Panc1 (cell line): ENCODE measurements around the gene CETN3. TPM values are rescaled to one million over a fixed set of nuclear protein-coding genes. Genes with fewer than 3 reads are reported as not detected.
"Not testable (repeated sequence)": the region's sequence is repeated elsewhere in the genome, so short reads cannot be mapped to it uniquely, and the experiment has no call there.

Experiments
- ATAC-seq: fragments of 200-7000 bp; cut with Tn5 transposase; 2 replicates; pipeline ENCODE4 v1.9.1; 2020; ENCODE audit warnings: mild to moderate bottlenecking, moderate library complexity
- BruUV-seq: library from RNA; stranded (reverse); fragments of 400-500 nt; replicated peaks from 2 replicates; lab custom pipeline; 2021; lab: Mats Ljungman, UMichigan
- CTCF ChIA-PET: fragments of 300-600 bp; sonication (Branson Sonifier 250); formaldehyde crosslinking; loops from one replicate; lab custom pipeline; 2022; ENCODE audit warnings: antibody characterized with exemption; lab: Charles Lee
- POLR2A ChIA-PET: fragments of 300-600 bp; sonication (Branson Sonifier 250); formaldehyde crosslinking; loops from one replicate; lab custom pipeline; 2022; ENCODE audit warnings: antibody characterized with exemption; lab: Charles Lee
- DNase-seq: peaks from one replicate; pipeline ENCODE4 v3.0.0-alpha.2; 2010; ENCODE audit warnings: low read depth, low spot score
- H3K27ac ChIP-seq: 2 replicates; pipeline ENCODE4 v1.5.1; 2011; ENCODE audit warnings: mild to moderate bottlenecking, low read length, inconsistent platforms
- H3K27me3 ChIP-seq: fragments of 200-500 bp; sonication (Bioruptor generic); 2 replicates; pipeline ENCODE4 v1.6.0; 2014; ENCODE audit warnings: low read length, inconsistent platforms; ENCODE audit not compliant: control insufficient read depth, insufficient read depth
- H3K36me3 ChIP-seq: fragments of 200-500 bp; sonication (Bioruptor generic); 2 replicates; pipeline ENCODE4 v1.5.1; 2014; ENCODE audit warnings: inconsistent platforms, mild to moderate bottlenecking, low read length, moderate library complexity; ENCODE audit not compliant: control insufficient read depth, insufficient read depth
- H3K4me1 ChIP-seq: 2 replicates; pipeline ENCODE4 v1.5.1; 2011; ENCODE audit warnings: inconsistent platforms, mild to moderate bottlenecking, low read length, moderate library complexity; ENCODE audit not compliant: control insufficient read depth, insufficient read depth
- H3K4me3 ChIP-seq, 2 experiments: 2 replicates each; pipeline ENCODE4 v1.5.1; 2011 to 2012; ENCODE audit warnings: low read depth in 2 of 2, low read length in 2 of 2, mild to moderate bottlenecking in 2 of 2, inconsistent platforms in 1 of 2, moderate library complexity in 1 of 2
- H3K9me3 ChIP-seq: fragments of 200-500 bp; sonication (Bioruptor generic); 2 replicates; pipeline ENCODE4 v1.5.1; 2014; ENCODE audit warnings: low read depth, mild to moderate bottlenecking, inconsistent platforms, low read length, moderate library complexity; ENCODE audit not compliant: control insufficient read depth, insufficient read depth
- POLR2AphosphoS5 ChIP-seq: IDR thresholded peaks from 2 replicates; pipeline ENCODE4 v1.6.1; 2012; ENCODE audit warnings: mild to moderate bottlenecking, low read depth, low read length, moderate library complexity
- SIN3A ChIP-seq: IDR thresholded peaks from 2 replicates; pipeline ENCODE4 v1.6.1; 2012; ENCODE audit warnings: low read depth, mild to moderate bottlenecking, low read length, moderate library complexity, borderline replicate concordance; ENCODE audit not compliant: insufficient read depth
- TCF7L2 ChIP-seq: IDR thresholded peaks from 2 replicates; pipeline ENCODE4 v1.6.1; 2011; ENCODE audit warnings: mild to moderate bottlenecking, low read depth, low read length, inconsistent platforms
- in situ Hi-C: cut with HindIII; loops from 2 replicates; pipeline ENCODE4 v1.10.0; 2016; ENCODE audit warnings: low sequenced_read_pairs, low pct_unique_long_range_greater_than_20kb
- intact Hi-C: fragments of 100-400 bp; cut with micrococcal nuclease; formaldehyde crosslinking; loops from one replicate; pipeline ENCODE4 v1.10.0; 2022; ENCODE audit not compliant: unreplicated experiment
- total RNA-seq: library from RNA; stranded (reverse); gene quantifications from one replicate; pipeline ENCODE4 v1.2.1, GENCODE V29; 2021; ENCODE audit not compliant: unreplicated experiment
- TF ChIP-seq, protein P1 (sequence below): fragments of 450-650 bp; IDR thresholded peaks from 2 replicates; pipeline ENCODE4 v1.5.1; 2017; ENCODE audit warnings: mild to moderate bottlenecking

Gene CETN3
- total RNA-seq, 1 experiment from 2014 or later = 30.6 TPM

DNA sequence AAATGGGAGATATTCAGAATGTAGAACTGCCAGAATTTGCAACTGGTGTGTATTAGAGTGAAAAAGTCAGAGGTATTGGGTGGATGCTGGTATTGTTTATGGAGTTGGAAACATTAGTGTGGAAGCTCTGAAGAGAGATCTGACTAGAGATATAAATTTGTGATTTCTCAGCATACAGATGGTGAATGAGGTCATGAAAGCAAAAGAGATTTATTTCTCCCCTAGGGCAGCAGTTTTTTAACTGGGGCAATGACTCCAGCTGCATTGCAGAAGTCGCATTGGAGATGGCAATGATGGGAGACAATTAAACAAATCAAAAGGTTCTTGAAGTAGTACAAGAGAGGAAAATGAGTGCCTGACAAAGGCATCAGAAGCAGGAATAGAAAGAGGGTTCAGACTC, 64.9 kb downstream of the CETN3 start:
- H3K4me1 ChIP-seq = no peaks in the 10 kb centered on the region
- CTCF ChIA-PET = no interaction called here
- no peaks in the 10 kb centered on the region; the same call in 1 of the 2 replicates for H3K36me3 ChIP-seq
- BruUV-seq = no TSS peak
- ATAC-seq = no peak
- peaks cover 6% of the 10 kb centered on the region for H3K27me3 ChIP-seq
- no peak for TF ChIP-seq TCF7L2
- TF ChIP-seq, protein P1, sequence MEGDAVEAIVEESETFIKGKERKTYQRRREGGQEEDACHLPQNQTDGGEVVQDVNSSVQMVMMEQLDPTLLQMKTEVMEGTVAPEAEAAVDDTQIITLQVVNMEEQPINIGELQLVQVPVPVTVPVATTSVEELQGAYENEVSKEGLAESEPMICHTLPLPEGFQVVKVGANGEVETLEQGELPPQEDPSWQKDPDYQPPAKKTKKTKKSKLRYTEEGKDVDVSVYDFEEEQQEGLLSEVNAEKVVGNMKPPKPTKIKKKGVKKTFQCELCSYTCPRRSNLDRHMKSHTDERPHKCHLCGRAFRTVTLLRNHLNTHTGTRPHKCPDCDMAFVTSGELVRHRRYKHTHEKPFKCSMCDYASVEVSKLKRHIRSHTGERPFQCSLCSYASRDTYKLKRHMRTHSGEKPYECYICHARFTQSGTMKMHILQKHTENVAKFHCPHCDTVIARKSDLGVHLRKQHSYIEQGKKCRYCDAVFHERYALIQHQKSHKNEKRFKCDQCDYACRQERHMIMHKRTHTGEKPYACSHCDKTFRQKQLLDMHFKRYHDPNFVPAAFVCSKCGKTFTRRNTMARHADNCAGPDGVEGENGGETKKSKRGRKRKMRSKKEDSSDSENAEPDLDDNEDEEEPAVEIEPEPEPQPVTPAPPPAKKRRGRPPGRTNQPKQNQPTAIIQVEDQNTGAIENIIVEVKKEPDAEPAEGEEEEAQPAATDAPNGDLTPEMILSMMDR = no peak
- in situ Hi-C loops = no loop called here
- H3K4me3 ChIP-seq = no peak overlapping the region
- H3K9me3 ChIP-seq = no peaks in the 10 kb centered on the region
- H3K27ac ChIP-seq = no peak overlapping the region
- POLR2A ChIA-PET = no interaction called here
- DNase-seq = no peak
- intact Hi-C loops = no loop called here

DNA sequence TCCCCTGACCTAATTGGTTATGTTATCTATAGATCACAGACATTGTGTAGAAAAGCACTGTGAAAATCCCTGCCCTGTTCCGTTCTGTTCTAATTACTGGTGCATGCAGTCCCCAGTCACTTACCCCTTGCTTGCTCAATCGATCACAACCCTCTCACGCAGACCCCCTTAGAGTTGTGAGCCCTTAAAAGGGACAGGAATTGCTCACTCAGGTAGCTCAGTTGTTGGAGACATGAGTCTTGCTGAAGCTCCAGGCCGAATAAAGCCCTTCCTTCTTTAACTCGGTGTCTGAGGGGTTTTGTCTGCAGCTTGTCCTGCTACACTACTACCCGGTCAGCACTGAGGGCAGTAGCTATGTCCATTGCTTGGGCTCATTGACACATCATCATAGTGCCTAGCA, 65.8 kb downstream of the CETN3 start:
- DNase-seq, H3K9me3 ChIP-seq, H3K27me3 ChIP-seq, H3K4me3 ChIP-seq, CTCF ChIA-PET, H3K36me3 ChIP-seq, POLR2A ChIA-PET, H3K27ac ChIP-seq, ATAC-seq, in situ Hi-C loops, H3K4me1 ChIP-seq, intact Hi-C loops, BruUV-seq: not testable (repeated sequence)

DNA sequence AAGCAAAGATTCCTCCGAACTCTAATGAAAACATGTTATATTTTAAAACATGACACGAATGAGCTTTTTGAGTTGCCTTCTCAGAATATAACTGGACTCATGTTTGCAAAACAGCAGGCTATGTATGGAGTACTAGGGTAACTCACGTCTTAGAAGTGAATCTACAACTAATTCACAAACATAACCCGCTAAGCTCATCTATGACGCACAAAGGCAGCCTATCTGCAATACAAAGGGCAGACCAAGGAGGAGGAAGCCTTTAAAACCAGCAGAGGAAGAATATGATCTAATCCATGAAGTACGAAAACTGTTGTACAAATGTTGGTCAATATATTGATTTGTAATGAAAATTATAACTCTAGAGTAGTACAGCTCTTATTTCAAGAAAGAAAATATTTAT, 67.0 kb downstream of the CETN3 start:
- CTCF ChIA-PET = no interaction called here
- Histone ChIP-seq H3K27me3 (peaks cover 6% of the 10 kb centered on the region), H3K4me3 (no peak overlapping the region), H3K36me3 (no peaks in the 10 kb centered on the region; the same call in 1 of the 2 replicates), H3K4me1 (no peaks in the 10 kb centered on the region), H3K27ac (no peak overlapping the region), H3K9me3 (no peaks in the 10 kb centered on the region)
- no peak for TF ChIP-seq TCF7L2
- TF ChIP-seq POLR2AphosphoS5 = no peak
- TF ChIP-seq, protein P1 = no peak
- TF ChIP-seq SIN3A = no peak
- ATAC-seq (no peak), DNase-seq (no peak)
- intact Hi-C loops (no loop called here), in situ Hi-C loops (no loop called here)
- POLR2A ChIA-PET = interaction anchor here (0.6 kb wide), 1 partner anchor 1499 kb away, joined by 6 read pairs; no protein-coding TSS in a partner anchor
- no TSS peak for BruUV-seq

Other genes starting within 250 kb of the CETN3 start
- gene MBLAC2, start 65.0 kb upstream of the CETN3 start, total RNA-seq = 5.9 TPM
- 23.4 TPM for gene POLR3G, start 65.1 kb upstream of the CETN3 start, total RNA-seq
- gene LYSMD3, start 119.8 kb upstream of the CETN3 start, total RNA-seq = 16.0 TPM
- gene ADGRV1, start 149.0 kb upstream of the CETN3 start, total RNA-seq = 0.49 TPM